HEK293T (cell line): ENCODE measurements around the gene TRANK1.

Experiments
- ARNT ChIP-seq: fragments of 450-650 bp; IDR thresholded peaks from 2 replicates; pipeline ENCODE4 v1.6.1; 2017; ENCODE audit warnings: mild to moderate bottlenecking
- BHLHE40 ChIP-seq: fragments of 450-650 bp; IDR thresholded peaks from 2 replicates; pipeline ENCODE4 v1.6.1; 2016; ENCODE audit warnings: mild to moderate bottlenecking, moderate library complexity, borderline replicate concordance
- CTBP1 ChIP-seq: fragments of 450-650 bp; IDR thresholded peaks from 2 replicates; pipeline ENCODE4 v1.6.1; 2016; ENCODE audit warnings: borderline replicate concordance
- ELF4 ChIP-seq: fragments of 450-650 bp; IDR thresholded peaks from 2 replicates; pipeline ENCODE4 v1.6.1; 2017; ENCODE audit warnings: antibody characterized with exemption
- FOXA1 ChIP-seq: fragments of 450-650 bp; IDR thresholded peaks from 2 replicates; pipeline ENCODE4 v1.6.1; 2016; ENCODE audit warnings: mild to moderate bottlenecking
- FOXM1 ChIP-seq: fragments of 450-650 bp; IDR thresholded peaks from 2 replicates; pipeline ENCODE4 v1.6.1; 2017; ENCODE audit warnings: mild to moderate bottlenecking, borderline replicate concordance
- HDGF ChIP-seq: fragments of 450-650 bp; IDR thresholded peaks from 2 replicates; pipeline ENCODE4 v1.6.1; 2017; ENCODE audit warnings: antibody characterized with exemption, borderline replicate concordance
- L3MBTL2 ChIP-seq: fragments of 450-650 bp; conservative IDR thresholded peaks from 2 replicates; pipeline ENCODE4 v1.6.1; 2016; ENCODE audit warnings: mild to moderate bottlenecking
- LEF1 ChIP-seq: fragments of 450-650 bp; IDR thresholded peaks from 2 replicates; pipeline ENCODE4 v1.6.1; 2017; ENCODE audit warnings: mild to moderate bottlenecking, borderline replicate concordance
- NFRKB ChIP-seq: fragments of 450-650 bp; IDR thresholded peaks from 2 replicates; pipeline ENCODE4 v1.6.1; 2016; ENCODE audit warnings: mild to moderate bottlenecking, moderate library complexity
- PKNOX1 ChIP-seq: fragments of 450-650 bp; IDR thresholded peaks from 2 replicates; pipeline ENCODE4 v1.6.1; 2016
- SP1 ChIP-seq: fragments of 450-650 bp; IDR thresholded peaks from 2 replicates; pipeline ENCODE4 v1.6.1; 2017
- TARDBP ChIP-seq: fragments of 450-650 bp; IDR thresholded peaks from 2 replicates; pipeline ENCODE4 v1.6.1; 2016

- TF ChIP-seq TARDBP, result no peak
- no peak for TF ChIP-seq L3MBTL2
- TF ChIP-seq NFRKB, result no peak
- no peak for TF ChIP-seq ARNT
- no peak for TF ChIP-seq FOXA1
- no peak for TF ChIP-seq FOXM1
- no peak for TF ChIP-seq BHLHE40
- no peak for TF ChIP-seq PKNOX1
- TF ChIP-seq SP1, result no peak
- TF ChIP-seq ELF4, result no peak
- TF ChIP-seq CTBP1, result no peak
- TF ChIP-seq HDGF, result no peak
- no peak for TF ChIP-seq LEF1
Measured at GRCh38 chr3:36923981-36924743, 20.7 kb downstream of the TRANK1 start.
